ENCODE results near the gene TSEN34.

The TSEN34 gene

DNA sequence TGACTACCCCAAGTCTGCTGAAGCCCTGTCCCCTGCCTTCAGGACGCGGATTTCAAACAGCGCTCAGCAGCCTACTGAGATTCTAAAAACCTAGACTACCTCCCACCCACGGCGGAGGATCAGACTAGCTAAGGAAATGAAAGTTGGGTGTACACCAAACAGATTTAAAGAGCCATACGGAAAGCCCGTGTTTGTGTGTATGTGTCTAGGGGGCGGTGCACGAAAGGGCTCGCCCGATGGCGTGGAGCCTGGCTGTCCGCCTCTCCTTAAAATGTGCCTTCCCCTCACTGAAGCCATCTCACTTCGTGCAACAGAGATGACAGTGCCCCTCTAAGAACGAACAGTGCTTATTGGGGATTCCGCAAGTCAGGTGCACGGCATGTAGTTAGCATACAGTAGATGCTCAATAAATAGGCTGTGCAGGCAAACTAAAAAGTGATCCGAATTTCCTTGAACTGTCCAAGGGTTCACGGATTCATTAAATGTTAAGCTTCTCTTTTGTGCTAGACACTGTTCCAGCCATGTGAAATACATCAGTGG lies 32.2 kb upstream of the TSEN34 start:
- Histone ChIP-seq H4K20me1 (ENCODE audit: low read depth, low read length) (no peaks in the 10 kb centered on the region), H3K9ac (ENCODE audit: low read length) (peak overlapping the region; percentile 66), H3K4me2 (ENCODE audit: low read depth, low read length, poor library complexity, severe bottlenecking) (peak overlapping the region; percentile 72), H3F3A (ENCODE audit: insufficient read depth) (peaks cover 22% of the 10 kb centered on the region; the same call in 1 of the 2 replicates), H3K9me3 (ENCODE audit: insufficient read depth, low read length) (no peaks in the 10 kb centered on the region), H3K36me3 (ENCODE audit: low read length) (no peaks in the 10 kb centered on the region), H3K79me2 (ENCODE audit: insufficient read depth, low read length) (no peaks in the 10 kb centered on the region), H2AFZ (ENCODE audit: low read depth, low read length, severe bottlenecking) (no peak overlapping the region), H3K4me3 (ENCODE audit: insufficient read depth, low read length, poor library complexity, severe bottlenecking) (peak overlapping the region; percentile 78), H3K27me3 (ENCODE audit: low read length) (no peaks in the 10 kb centered on the region), H3K9me2 (replicated peaks; ENCODE audit: insufficient read depth, low read length) (no peaks in the 10 kb centered on the region), H3K27ac (ENCODE audit: low read depth, low read length) (peak overlapping the region; percentile 89)
- TF ChIP-seq, protein P1, sequence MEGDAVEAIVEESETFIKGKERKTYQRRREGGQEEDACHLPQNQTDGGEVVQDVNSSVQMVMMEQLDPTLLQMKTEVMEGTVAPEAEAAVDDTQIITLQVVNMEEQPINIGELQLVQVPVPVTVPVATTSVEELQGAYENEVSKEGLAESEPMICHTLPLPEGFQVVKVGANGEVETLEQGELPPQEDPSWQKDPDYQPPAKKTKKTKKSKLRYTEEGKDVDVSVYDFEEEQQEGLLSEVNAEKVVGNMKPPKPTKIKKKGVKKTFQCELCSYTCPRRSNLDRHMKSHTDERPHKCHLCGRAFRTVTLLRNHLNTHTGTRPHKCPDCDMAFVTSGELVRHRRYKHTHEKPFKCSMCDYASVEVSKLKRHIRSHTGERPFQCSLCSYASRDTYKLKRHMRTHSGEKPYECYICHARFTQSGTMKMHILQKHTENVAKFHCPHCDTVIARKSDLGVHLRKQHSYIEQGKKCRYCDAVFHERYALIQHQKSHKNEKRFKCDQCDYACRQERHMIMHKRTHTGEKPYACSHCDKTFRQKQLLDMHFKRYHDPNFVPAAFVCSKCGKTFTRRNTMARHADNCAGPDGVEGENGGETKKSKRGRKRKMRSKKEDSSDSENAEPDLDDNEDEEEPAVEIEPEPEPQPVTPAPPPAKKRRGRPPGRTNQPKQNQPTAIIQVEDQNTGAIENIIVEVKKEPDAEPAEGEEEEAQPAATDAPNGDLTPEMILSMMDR (IDR thresholded peaks at IDR 0.05; ENCODE audit: insufficient read depth, low read length, poor library complexity, severe bottlenecking) = no peak
- TF ChIP-seq EZH2phosphoT487 (conservative IDR thresholded peaks at IDR 0.05; ENCODE audit: low read length) = no peak

DNA sequence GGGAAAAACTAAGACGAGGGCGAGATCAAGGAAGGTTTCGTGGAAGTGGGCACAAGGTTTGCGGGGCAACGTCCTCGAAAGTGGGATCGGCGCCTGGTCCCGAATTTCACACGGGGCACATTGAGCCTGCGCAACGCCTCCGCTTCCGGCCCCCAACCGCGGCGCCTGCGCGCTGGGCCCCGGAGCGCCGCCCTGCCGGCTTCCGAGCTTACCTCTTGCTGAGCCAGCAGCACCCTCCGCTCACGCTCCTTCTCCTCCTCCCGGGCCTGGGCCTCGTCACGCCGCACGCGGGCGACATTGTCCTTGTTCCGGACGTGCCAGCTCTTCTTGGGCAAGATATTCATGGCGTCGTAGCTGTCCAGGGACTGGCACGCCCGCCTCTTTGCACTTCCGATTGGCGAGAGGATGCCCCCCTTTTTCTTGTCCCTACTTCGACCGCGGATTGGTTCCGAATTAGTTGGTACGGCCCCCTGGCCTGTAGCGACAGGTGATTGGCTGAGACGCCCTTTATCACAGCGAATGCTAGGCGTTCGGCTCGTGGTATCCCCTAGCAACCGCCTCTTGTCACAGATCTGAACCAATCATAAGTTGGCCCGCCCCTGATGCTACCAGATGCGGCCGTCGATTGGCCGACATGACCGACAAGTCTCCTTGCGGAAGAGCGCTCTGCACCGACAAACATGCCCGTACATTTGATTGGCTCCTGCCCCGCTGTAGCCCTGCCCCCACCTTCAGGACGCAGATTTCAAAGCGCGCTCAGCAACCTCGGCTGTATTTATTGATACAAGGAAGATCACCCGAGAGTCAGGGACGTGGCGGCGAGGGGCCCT lies 31.5 kb upstream of the TSEN34 start, which contains the start of gene LENG1:
LENG1 (minus strand) TSS at position 370 of the 830 bp plus-strand sequence; CDS start at position 344, 26 bp downstream.
- H3K4me2 ChIP-seq (ENCODE audit: low read depth, low read length, poor library complexity, severe bottlenecking) = peak within 1 kb of the TSS; percentile 72
- H3K9me2 ChIP-seq (replicated peaks; ENCODE audit: insufficient read depth, low read length) = no peaks in the 10 kb centered on the region
- no peaks in the 10 kb centered on the region for H3K79me2 ChIP-seq (ENCODE audit: insufficient read depth, low read length)
- H2AFZ ChIP-seq (ENCODE audit: low read depth, low read length, severe bottlenecking) = peak within 1 kb of the TSS; percentile 36
- H3K27ac ChIP-seq (ENCODE audit: low read depth, low read length) = peak within 1 kb of the TSS; percentile 89
- H3K9ac ChIP-seq (ENCODE audit: low read length) = peak within 1 kb of the TSS; percentile 73
- TF ChIP-seq, protein P1 (IDR thresholded peaks at IDR 0.05; ENCODE audit: insufficient read depth, low read length, poor library complexity, severe bottlenecking) = peak; percentile 19
- no peak for TF ChIP-seq EZH2phosphoT487 (conservative IDR thresholded peaks at IDR 0.05; ENCODE audit: low read length)
- H3F3A ChIP-seq (ENCODE audit: insufficient read depth) = peaks cover 17% of the 10 kb centered on the region; the same call in 1 of the 2 replicates
- no peaks in the 10 kb centered on the region for H4K20me1 ChIP-seq (ENCODE audit: low read depth, low read length)
- no peaks in the 10 kb centered on the region for H3K27me3 ChIP-seq (ENCODE audit: low read length)
- H3K36me3 ChIP-seq (ENCODE audit: low read length) = no peaks in the 10 kb centered on the region
- H3K4me3 ChIP-seq (ENCODE audit: insufficient read depth, low read length, poor library complexity, severe bottlenecking) = peak within 1 kb of the TSS; percentile 78
- H3K9me3 ChIP-seq (ENCODE audit: insufficient read depth, low read length) = no peaks in the 10 kb centered on the region

DNA sequence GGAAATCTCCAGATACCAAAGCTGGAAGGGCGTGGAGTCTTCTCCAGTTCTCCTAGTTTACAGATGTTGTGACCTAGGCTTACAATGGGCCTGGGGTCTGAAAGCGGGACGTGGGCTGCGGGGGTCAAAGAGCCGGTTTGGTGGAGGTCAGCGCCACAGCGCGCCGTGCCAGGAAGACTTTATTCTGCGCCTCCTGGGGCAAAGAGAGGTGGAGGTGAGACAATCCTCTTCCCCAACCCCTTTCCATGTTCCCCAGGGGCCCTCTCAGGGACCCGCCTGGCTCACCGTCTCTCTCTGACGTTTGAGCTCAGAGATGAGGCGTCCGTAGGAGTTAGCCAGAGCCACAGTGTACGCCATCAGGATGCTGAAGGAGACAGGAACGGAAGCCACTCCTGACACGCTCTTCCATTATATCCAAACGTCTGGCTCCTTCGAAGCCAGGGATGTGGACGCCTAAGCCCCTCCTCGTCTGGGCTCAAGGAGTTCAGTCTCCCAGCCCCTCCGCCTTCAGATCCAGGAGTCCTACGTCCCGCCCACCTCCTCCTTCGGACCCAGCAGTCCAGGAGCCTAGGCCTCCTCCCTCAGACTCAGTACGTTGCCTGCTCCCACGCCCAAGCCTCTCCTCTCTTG lies 30.8 kb upstream of the TSEN34 start:
- Histone ChIP-seq H3K9me2 (replicated peaks; ENCODE audit: insufficient read depth, low read length) (no peaks in the 10 kb centered on the region), H3K4me3 (ENCODE audit: insufficient read depth, low read length, poor library complexity, severe bottlenecking) (peak overlapping the region; percentile 78), H4K20me1 (ENCODE audit: low read depth, low read length) (no peaks in the 10 kb centered on the region), H3K4me2 (ENCODE audit: low read depth, low read length, poor library complexity, severe bottlenecking) (peak overlapping the region; percentile 61), H3K9me3 (ENCODE audit: insufficient read depth, low read length) (no peaks in the 10 kb centered on the region), H2AFZ (ENCODE audit: low read depth, low read length, severe bottlenecking) (peak overlapping the region; percentile 36), H3K36me3 (ENCODE audit: low read length) (no peaks in the 10 kb centered on the region), H3K27ac (ENCODE audit: low read depth, low read length) (peak overlapping the region; percentile 37), H3K79me2 (ENCODE audit: insufficient read depth, low read length) (no peaks in the 10 kb centered on the region), H3F3A (ENCODE audit: insufficient read depth) (peaks cover 15% of the 10 kb centered on the region; the same call in 1 of the 2 replicates), H3K9ac (ENCODE audit: low read length) (peak overlapping the region; percentile 73), H3K27me3 (ENCODE audit: low read length) (no peaks in the 10 kb centered on the region)
- TF ChIP-seq EZH2phosphoT487 (conservative IDR thresholded peaks at IDR 0.05; ENCODE audit: low read length) = no peak
- TF ChIP-seq, protein P1 (IDR thresholded peaks at IDR 0.05; ENCODE audit: insufficient read depth, low read length, poor library complexity, severe bottlenecking) = no peak
